Panc1 (cell line): ENCODE measurements around the gene GTF2I.
"Not testable (repeated sequence)": the region's sequence is repeated elsewhere in the genome, so short reads cannot be mapped to it uniquely, and the experiment has no call there.

ENCODE experiments used
- CTCF ChIP-seq: fragments of 450-650 bp; IDR thresholded peaks from 2 replicates; pipeline ENCODE4 v1.5.1; 2017; ENCODE audit warnings: mild to moderate bottlenecking
- POLR2AphosphoS5 ChIP-seq: IDR thresholded peaks from 2 replicates; pipeline ENCODE4 v1.6.1; 2012; ENCODE audit warnings: mild to moderate bottlenecking, low read depth, low read length, moderate library complexity
- SIN3A ChIP-seq: IDR thresholded peaks from 2 replicates; pipeline ENCODE4 v1.6.1; 2012; ENCODE audit warnings: low read depth, mild to moderate bottlenecking, low read length, moderate library complexity, borderline replicate concordance; ENCODE audit not compliant: insufficient read depth
- TCF7L2 ChIP-seq: IDR thresholded peaks from 2 replicates; pipeline ENCODE4 v1.6.1; 2011; ENCODE audit warnings: mild to moderate bottlenecking, low read depth, low read length, inconsistent platforms
- TF ChIP-seq, protein P1 (sequence below), 2 experiments: IDR thresholded peaks; 2 replicates each; pipeline ENCODE4 v1.6.1; 2011 to 2012; ENCODE audit warnings: low read depth in 2 of 2, control low read depth in 1 of 2, low read length in 1 of 2, mild to moderate bottlenecking in 1 of 2, moderate library complexity in 1 of 2; ENCODE audit not compliant: insufficient read depth in 1 of 2

GRCh38 chr7:74667520-74667919 is 10.0 kb downstream of the GTF2I start:
- not testable (repeated sequence) for TF ChIP-seq CTCF, SIN3A, POLR2AphosphoS5, TCF7L2
- TF ChIP-seq, protein P1, sequence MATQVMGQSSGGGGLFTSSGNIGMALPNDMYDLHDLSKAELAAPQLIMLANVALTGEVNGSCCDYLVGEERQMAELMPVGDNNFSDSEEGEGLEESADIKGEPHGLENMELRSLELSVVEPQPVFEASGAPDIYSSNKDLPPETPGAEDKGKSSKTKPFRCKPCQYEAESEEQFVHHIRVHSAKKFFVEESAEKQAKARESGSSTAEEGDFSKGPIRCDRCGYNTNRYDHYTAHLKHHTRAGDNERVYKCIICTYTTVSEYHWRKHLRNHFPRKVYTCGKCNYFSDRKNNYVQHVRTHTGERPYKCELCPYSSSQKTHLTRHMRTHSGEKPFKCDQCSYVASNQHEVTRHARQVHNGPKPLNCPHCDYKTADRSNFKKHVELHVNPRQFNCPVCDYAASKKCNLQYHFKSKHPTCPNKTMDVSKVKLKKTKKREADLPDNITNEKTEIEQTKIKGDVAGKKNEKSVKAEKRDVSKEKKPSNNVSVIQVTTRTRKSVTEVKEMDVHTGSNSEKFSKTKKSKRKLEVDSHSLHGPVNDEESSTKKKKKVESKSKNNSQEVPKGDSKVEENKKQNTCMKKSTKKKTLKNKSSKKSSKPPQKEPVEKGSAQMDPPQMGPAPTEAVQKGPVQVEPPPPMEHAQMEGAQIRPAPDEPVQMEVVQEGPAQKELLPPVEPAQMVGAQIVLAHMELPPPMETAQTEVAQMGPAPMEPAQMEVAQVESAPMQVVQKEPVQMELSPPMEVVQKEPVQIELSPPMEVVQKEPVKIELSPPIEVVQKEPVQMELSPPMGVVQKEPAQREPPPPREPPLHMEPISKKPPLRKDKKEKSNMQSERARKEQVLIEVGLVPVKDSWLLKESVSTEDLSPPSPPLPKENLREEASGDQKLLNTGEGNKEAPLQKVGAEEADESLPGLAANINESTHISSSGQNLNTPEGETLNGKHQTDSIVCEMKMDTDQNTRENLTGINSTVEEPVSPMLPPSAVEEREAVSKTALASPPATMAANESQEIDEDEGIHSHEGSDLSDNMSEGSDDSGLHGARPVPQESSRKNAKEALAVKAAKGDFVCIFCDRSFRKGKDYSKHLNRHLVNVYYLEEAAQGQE (IDR thresholded peaks at IDR 0.05; ENCODE audit: insufficient read depth in 1 of 2, low read depth in 2 of 2, low read length in 1 of 2): not testable (repeated sequence)
